GDM1 (cell line): Measurements from ENCODE around the gene ARHGAP28.

Experiments used
- DNase-seq: peaks from one replicate; lab custom pipeline; 2025; lab: John Stamatoyannopoulos, UW

ARHGAP28 gene, protein sequence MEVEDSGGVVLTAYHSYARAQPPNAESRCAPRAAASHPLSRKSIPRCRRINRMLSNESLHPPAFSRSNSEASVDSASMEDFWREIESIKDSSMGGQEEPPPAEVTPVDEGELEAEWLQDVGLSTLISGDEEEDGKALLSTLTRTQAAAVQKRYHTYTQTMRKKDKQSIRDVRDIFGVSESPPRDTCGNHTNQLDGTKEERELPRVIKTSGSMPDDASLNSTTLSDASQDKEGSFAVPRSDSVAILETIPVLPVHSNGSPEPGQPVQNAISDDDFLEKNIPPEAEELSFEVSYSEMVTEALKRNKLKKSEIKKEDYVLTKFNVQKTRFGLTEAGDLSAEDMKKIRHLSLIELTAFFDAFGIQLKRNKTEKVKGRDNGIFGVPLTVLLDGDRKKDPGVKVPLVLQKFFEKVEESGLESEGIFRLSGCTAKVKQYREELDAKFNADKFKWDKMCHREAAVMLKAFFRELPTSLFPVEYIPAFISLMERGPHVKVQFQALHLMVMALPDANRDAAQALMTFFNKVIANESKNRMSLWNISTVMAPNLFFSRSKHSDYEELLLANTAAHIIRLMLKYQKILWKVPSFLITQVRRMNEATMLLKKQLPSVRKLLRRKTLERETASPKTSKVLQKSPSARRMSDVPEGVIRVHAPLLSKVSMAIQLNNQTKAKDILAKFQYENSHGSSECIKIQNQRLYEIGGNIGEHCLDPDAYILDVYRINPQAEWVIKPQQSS

GRCh38 chr18:6729247-6730091 is at the start of gene ARHGAP28:
Gene ARHGAP28 (plus strand): TSS chr18:6729716. CDS start chr18:6729822, 106 bp downstream.
- no peak for DNase-seq

GRCh38 chr18:6681331-6681875 is 48.1 kb upstream of the ARHGAP28 start:
- DNase-seq, result no peak

DNA sequence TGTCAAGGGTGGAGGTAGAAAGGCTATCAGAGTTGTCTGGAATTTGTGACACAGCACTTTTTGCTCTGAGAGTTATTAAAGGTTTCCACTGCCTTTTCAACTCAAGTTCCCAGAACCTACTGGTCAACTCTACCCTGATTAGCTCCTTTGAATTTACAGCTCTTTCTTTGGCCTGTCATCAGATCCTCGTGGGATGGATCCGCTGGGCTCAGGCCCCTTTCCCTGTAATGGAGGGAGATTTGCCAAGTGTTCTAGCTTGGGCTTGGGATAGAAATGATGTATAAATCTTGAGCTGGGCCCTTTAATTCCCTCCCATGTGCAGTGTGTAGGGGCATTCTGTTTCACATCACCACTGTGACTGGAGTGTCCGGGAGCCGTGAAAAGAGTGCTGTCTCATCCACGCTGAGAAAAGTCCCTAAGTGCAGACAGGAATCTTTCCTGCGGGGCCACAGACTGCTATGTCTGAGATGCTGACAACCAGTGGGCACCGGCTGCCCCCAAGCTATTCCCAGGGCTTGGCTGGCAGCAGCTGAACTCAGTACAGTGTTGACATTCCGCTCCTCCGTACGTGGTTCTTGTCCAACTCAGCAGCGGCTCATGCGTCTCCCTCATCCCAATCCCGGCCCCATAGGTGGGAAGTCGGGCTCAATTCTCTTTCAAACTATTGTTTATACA is 46.9 kb upstream of the ARHGAP28 start:
- no peak for DNase-seq

- no peak for DNase-seq
These were observed 46.2 kb upstream of the ARHGAP28 start for GRCh38 chr18:6683112-6683876.

DNA sequence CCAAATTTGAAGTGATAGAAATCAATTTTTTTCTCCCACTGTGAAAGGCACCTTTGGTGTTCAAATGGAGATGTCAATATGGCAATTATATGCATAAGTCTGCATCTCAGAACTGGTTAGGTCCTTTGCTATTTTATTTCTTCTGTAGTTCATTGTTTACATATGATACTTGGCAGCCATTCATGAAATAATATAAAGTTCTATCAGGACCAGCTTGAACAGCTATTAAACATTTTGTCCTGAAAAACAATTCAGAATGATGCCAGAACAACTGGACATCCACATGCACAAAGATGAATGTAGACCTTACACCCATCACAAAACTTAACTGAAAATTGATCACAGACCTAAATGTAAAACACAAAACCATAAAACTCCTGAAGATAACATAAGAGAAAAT is 41.8 kb upstream of the ARHGAP28 start:
- DNase-seq, result no peak

DNA sequence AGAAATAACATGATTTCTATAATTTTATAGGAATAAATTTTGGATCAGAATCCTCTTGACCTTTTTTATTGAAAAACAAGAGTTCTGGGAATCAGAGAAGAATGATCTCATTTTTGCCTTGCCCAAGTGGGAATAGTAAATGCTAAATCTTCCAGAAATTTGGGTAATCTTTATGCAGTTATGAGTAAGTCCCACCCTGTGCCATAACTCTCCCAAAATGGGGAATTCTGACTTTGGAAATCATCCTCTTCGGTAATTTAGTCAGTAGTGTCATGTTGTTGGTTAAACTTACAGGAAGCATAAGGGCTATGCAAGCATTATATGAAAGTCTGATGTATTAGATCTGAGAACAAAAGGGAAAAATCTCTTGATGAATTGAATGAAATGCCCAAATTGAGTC is 20.6 kb upstream of the ARHGAP28 start:
- DNase-seq, result no peak

GRCh38 chr18:6711467-6711866 is 18.0 kb upstream of the ARHGAP28 start:
- no peak for DNase-seq

DNA sequence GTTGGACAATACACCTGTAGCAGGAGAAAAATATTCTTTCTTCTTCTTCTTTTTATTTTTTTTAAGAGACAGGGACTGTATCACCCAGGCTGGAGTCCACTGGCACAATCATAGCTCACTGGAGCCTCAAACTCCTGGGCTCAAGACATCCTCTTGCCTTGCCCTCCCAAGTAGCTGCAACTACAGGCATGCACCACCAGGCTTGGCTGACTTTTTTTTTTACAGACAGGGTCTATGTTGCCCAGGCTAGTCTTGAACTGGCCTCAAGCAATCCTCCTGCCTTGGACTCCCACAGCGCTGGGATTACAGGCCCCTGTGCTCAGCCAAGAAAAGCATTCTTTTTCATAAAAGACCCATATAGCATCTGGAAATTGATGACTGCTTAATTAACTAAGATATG is 17.1 kb upstream of the ARHGAP28 start:
- no peak for DNase-seq

- DNase-seq, result no peak
These were observed 15.5 kb upstream of the ARHGAP28 start for GRCh38 chr18:6714010-6714409.

DNA sequence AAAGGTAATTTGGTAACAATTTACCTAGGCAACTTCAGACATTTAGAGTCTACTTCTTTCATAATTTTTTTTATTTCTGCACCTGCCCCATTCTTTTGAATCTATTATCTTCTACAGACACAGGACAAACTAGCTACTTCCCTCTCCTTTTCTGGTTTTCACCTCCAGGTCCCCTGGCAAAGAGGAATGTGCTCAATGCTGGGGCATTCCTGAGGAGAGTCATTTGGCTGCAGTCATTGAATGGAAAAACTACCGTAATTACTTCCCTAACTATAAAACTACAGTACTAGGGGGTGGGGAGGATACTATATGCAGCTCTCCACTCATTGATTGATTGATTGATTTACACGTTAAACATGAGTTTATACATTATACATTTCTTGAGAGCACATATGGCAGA is 11.2 kb upstream of the ARHGAP28 start:
- no peak for DNase-seq

DNA sequence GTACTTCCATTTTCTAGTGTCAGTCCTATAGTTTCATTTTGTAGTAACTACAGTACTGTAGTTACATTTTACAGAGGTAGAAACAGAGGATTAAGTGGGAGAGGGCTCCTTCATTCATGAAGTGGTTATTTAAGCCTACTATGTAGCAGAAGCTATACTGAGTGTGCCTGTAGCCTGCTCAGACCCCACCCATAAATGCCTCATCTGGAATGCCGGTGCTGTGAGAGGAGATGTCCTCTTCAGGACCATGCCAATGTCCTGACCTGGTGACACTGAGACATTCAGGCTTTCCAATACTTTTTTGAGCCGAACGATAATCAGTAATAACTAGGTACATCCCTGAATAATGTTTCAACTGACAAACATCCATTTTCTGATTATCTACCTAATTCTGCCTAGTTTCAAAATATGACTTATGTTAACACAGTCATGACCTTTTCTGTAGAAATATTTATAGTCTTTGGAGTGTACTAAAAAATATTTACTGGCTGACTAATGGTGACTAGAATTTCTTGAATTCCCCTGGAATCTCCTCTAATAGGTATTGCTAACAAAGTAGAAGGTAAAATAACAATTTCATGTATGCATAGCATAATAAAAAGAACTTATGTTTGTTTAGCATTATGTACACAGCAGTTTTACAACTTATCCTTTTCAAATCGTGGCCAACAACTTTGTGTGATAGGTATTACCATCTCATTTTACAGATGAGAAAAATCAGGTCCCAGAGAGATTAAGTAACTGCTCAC is 10.2 kb upstream of the ARHGAP28 start:
- DNase-seq, result no peak

- DNase-seq, result no peak
These were observed 9.4 kb upstream of the ARHGAP28 start for GRCh38 chr18:6719910-6720683.

DNA sequence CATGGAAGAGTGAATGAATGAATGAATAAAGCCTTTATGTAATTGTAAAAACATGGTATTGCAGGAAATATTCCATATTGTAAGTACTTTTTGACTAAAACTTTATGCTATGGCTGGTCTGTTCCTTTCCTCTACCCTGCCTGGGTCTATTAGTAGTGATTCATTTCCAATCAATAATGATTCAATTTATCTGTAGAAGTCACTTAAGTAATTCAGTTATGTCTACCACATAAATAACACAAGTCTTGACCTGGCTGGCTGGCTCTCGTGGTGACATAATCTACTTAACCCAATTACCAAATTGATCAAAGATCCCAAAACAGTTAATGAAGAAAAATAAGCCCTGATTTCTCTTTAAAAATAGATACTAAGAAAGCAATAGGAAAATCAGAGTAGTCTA is 7.8 kb upstream of the ARHGAP28 start:
- no peak for DNase-seq

DNA sequence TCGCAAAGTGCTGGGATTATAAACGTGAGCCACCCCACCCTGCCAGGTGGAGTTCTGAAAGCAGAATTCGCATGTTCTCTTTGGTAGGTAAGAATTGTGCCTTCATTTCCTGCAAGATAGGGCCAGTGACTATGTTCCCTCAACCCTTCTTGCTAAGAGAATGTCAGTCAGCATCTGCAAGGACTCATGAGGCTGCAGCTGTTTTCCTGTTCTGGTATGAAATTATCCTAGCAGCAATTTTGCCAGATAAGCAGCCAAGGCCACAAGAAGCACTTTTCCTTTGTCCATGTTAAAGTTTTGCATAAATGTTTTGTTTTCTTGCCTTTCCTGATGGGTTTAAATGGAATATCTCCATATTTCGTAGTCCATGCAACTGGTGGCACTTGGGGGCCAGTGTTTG is 6.8 kb upstream of the ARHGAP28 start:
- no peak for DNase-seq

DNA sequence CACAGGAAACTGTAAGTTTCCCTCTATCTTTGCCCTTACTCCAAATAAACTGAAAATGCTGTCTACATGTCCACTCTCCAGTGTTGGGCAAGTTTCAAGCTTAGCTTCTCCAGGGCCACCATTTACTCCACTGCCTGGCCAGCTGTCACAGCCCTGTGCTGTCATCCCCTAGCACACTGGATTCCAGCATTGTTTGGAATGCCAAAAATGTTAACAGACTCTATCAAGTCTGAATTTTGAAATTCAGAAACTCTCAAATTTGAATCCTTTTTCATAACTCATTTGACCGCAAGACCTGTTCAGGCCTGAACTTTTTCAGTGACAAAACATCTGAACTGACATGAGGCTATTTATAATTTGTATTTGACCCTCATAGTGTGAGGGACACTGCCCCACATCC is 5.2 kb upstream of the ARHGAP28 start:
- DNase-seq, result no peak

DNA sequence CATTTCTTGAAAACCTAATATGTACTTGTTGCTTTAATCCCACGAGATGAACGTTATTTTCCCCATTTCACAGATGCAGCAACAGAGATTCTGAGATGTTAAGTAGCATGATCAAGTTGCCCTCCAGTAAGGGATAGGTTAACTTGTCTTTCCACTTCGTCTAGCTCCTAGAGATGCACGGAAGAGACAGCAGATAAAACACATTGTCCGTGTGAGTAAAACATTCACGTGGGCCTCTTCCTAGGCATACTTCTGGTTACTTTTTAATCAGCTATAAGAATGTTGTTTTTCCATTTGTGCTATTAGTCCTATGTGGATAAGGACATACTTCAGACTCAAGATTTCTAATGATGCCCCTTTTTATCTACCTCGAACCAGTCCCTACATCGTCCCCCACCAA is 1.2 kb upstream of the ARHGAP28 start:
- no peak for DNase-seq

- DNase-seq, result no peak
These were observed 688 bp upstream of the ARHGAP28 start for GRCh38 chr18:6728809-6729246.

- DNase-seq, result no peak
These were observed 1.1 kb downstream of the ARHGAP28 start for GRCh38 chr18:6730416-6731221.

GRCh38 chr18:6731222-6731596 is 1.7 kb downstream of the ARHGAP28 start:
- DNase-seq, result no peak
